Vagina (tissue), 2 donors: ENCODE results near the gene GLP1R. TPM values are rescaled to one million over a fixed set of nuclear protein-coding genes. Genes with fewer than 3 reads are reported as not detected.

Source experiments
- DNase-seq, 2 donors: peaks; one replicate each; pipeline ENCODE4 v3.0.0-alpha.2; 2017; ENCODE audit errors: extremely low spot score in 2 of 2
- H3K27ac ChIP-seq: fragments of 200-600 bp; sonication (generic); one replicate; pipeline ENCODE4 v1.5.1; 2019
- H3K27me3 ChIP-seq: fragments of 200-600 bp; sonication (generic); one replicate; pipeline ENCODE4 v1.5.1; 2019
- H3K36me3 ChIP-seq, 2 donors: fragments of 200-600 bp; sonication (generic); one replicate each; pipeline ENCODE4 v1.5.1; 2017 to 2019
- H3K4me1 ChIP-seq: fragments of 200-600 bp; sonication (generic); one replicate; pipeline ENCODE4 v1.5.1; 2019
- H3K4me3 ChIP-seq, 2 donors: fragments of 200-600 bp; sonication (generic); 1 replicate in 1 of 2; 2 replicates in 1 of 2; pipeline ENCODE4 v1.5.1; 2016 to 2019
- H3K9me3 ChIP-seq: fragments of 200-600 bp; sonication (generic); one replicate; pipeline ENCODE4 v1.5.1; 2019
- POLR2A ChIP-seq, 2 donors: fragments of 450-650 bp; IDR thresholded peaks; one replicate each; pipeline ENCODE4 v1.6.1; 2017; ENCODE audit warnings: antibody characterized with exemption in 2 of 2, mild to moderate bottlenecking in 2 of 2, moderate library complexity in 2 of 2
- POLR2AphosphoS5 ChIP-seq, 2 donors: sonication (generic); formaldehyde crosslinking; IDR thresholded peaks; one replicate each; pipeline ENCODE4 v1.9.0; 2017; ENCODE audit warnings: antibody characterized with exemption in 2 of 2, mild to moderate bottlenecking in 2 of 2, low read depth in 1 of 2; ENCODE audit not compliant: insufficient read depth in 1 of 2
- intact Hi-C: fragments of 100-400 bp; cut with DNase I; formaldehyde crosslinking; loops from one replicate; pipeline ENCODE4 v1.15.1; 2023
- total RNA-seq: library from RNA; depleted of rRNA; stranded (reverse); fragments of >200 nt; gene quantifications from one replicate; pipeline ENCODE4 v1.2.3, GENCODE V29; 2016
- TF ChIP-seq, protein P1 (sequence below), 3 experiments: fragments of 450-650 bp in 2 of 3; fragments of 200-600 bp in 1 of 3; sonication (generic) in 1 of 3; IDR thresholded peaks; one replicate each; pipeline ENCODE4 v1.5.1; 2017 to 2019; ENCODE audit warnings: antibody characterized with exemption in 3 of 3, mild to moderate bottlenecking in 2 of 3, moderate library complexity in 2 of 3

The GLP1R gene
- total RNA-seq, 1 donor from 2014 or later: not detected

DNA sequence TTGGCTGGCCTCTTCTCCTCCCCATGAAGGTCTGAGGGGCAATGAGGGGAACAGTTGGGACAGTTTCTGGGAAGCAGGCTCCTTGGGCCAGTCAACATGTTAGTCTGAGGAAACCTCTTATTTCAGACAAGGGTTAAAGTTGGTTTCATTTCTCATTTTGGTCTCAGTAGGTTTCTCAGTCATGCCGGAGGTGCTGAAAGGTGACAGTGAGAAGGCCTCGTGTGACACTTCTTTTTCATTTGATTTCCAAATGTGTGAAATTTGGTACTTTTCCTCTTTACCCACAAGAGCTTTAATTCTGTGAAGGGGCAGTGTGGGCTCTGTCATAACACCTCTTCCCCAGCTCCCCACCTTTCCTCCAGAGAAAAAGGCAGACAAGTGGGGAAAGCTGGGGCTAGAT is 7.5 kb upstream of the GLP1R start:
- no peaks in the 10 kb centered on the region for H3K4me1 ChIP-seq
- no peak for DNase-seq
- no peaks in the 10 kb centered on the region for H3K9me3 ChIP-seq
- no peak for TF ChIP-seq POLR2A (IDR thresholded peaks at IDR 0.05)
- TF ChIP-seq, protein P1, sequence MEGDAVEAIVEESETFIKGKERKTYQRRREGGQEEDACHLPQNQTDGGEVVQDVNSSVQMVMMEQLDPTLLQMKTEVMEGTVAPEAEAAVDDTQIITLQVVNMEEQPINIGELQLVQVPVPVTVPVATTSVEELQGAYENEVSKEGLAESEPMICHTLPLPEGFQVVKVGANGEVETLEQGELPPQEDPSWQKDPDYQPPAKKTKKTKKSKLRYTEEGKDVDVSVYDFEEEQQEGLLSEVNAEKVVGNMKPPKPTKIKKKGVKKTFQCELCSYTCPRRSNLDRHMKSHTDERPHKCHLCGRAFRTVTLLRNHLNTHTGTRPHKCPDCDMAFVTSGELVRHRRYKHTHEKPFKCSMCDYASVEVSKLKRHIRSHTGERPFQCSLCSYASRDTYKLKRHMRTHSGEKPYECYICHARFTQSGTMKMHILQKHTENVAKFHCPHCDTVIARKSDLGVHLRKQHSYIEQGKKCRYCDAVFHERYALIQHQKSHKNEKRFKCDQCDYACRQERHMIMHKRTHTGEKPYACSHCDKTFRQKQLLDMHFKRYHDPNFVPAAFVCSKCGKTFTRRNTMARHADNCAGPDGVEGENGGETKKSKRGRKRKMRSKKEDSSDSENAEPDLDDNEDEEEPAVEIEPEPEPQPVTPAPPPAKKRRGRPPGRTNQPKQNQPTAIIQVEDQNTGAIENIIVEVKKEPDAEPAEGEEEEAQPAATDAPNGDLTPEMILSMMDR (IDR thresholded peaks at IDR 0.05): no peak
- no peak for TF ChIP-seq POLR2AphosphoS5 (IDR thresholded peaks at IDR 0.05; ENCODE audit: insufficient read depth in 1 of 2, low read depth in 1 of 2)
- H3K27ac ChIP-seq: no peak overlapping the region
- H3K4me3 ChIP-seq: no peak overlapping the region
- H3K27me3 ChIP-seq: no peaks in the 10 kb centered on the region
- intact Hi-C loops: no loop called here
- H3K36me3 ChIP-seq: no peaks in the 10 kb centered on the region

DNA sequence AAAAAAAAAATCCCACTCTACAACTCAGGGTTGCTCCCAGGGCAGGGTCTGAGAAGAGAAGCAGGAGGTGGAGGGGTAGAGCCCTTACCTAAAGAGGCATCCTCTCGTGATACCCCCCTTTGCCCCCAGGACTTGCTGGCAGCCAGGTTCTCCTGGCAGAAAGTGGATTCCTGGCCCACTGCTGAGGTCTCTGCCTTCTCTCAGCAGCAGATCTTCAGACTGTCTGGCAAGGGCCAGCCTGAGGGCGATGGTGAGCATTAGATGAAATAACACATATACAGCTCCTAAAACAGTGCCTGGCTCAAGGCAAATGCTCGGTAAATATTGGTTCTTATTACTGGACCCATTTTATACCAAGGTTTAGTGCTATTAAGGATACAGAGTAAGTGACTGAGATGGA is 4.8 kb upstream of the GLP1R start:
- no peak for TF ChIP-seq POLR2AphosphoS5 (IDR thresholded peaks at IDR 0.05; ENCODE audit: insufficient read depth in 1 of 2, low read depth in 1 of 2)
- TF ChIP-seq, protein P1 (IDR thresholded peaks at IDR 0.05): no peak
- peaks cover 3% of the 10 kb centered on the region for H3K27me3 ChIP-seq
- intact Hi-C loops: no loop called here
- H3K36me3 ChIP-seq: no peaks in the 10 kb centered on the region
- no peak for DNase-seq
- H3K9me3 ChIP-seq: no peaks in the 10 kb centered on the region
- no peak overlapping the region for H3K4me3 ChIP-seq
- H3K4me1 ChIP-seq: peaks cover 6% of the 10 kb centered on the region
- H3K27ac ChIP-seq: no peak overlapping the region

DNA sequence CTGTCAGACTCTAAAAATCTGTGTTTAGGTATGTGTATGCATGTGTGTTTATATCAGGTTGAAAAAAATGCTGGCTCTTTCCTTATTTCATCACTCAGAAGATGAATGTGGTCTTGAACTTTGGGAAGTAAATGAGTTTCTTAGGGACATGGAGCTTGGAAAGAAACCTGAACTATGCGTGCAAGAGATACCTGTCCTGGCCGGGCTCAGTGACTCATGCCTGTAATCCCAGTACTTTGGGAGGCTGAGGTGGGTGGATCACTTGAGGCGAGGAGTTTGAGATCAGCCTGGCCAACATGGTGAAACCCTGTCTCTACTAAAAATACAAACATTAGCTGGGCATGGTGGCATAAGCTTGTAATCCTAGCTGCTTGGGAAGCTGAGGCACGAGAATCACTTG is 4.4 kb upstream of the GLP1R start:
- no peak for DNase-seq
- Histone ChIP-seq H3K27ac (no peak overlapping the region), H3K4me1 (peaks cover 10% of the 10 kb centered on the region), H3K36me3 (no peaks in the 10 kb centered on the region), H3K27me3 (peaks cover 7% of the 10 kb centered on the region), H3K9me3 (no peaks in the 10 kb centered on the region), H3K4me3 (no peak overlapping the region)
- TF ChIP-seq, protein P1 (IDR thresholded peaks at IDR 0.05): no peak
- TF ChIP-seq POLR2AphosphoS5 (IDR thresholded peaks at IDR 0.05; ENCODE audit: insufficient read depth in 1 of 2, low read depth in 1 of 2) (no peak), POLR2A (IDR thresholded peaks at IDR 0.05) (no peak)
- intact Hi-C loops: no loop called here

DNA sequence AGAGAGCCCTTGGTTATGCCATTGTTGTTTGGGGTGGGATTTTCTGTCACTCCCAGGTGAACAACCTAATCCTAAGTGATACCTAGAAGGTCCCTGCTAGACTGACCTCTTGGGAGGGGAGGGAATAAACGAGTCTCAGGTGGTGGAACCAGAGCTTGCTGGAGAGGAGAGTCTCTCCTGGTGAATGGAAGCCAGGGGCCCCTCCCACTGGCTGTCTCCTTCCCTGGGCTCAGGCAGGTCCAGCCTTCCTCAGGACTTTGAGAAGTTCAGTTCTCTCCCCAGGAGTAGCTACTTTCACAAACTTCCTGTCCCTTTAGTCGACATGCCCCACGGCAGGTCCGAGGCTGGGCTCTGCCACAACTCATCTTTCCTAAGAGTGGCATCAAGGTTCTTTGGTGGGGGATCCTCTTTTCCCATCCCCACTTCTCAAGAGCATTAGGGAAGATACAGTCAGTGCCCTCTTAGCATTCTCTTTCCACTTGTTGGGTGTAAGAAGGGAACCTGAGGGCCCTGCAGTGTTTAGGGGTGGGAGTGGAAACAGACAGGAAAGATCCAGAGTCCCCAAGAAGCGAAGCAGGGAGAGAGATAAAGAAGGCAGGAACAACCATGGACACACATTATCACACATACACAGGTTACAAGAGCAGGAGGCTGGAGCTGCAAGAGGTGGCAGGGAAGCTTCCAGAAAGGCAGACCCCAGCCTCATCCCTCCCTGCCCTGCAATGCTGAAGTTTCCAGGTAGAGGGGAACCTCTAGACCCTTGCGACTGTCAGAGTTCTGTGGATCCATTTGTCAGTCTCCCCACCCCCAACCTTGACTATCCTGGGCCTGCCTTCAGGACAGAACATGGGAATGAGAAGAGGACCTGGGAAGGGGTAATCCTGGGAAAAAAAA is 900 bp upstream of the GLP1R start:
- intact Hi-C loops: no loop called here
- Histone ChIP-seq H3K27me3 (peaks cover 7% of the 10 kb centered on the region), H3K9me3 (no peaks in the 10 kb centered on the region)

More for the DNA sequence above, 900 bp upstream of the GLP1R start:
- Histone ChIP-seq H3K4me3 (no peak overlapping the region), H3K36me3 (no peaks in the 10 kb centered on the region), H3K4me1 (peaks cover 10% of the 10 kb centered on the region), H3K27ac (no peak overlapping the region)
- no peak for TF ChIP-seq POLR2AphosphoS5 (IDR thresholded peaks at IDR 0.05; ENCODE audit: insufficient read depth in 1 of 2, low read depth in 1 of 2)
- TF ChIP-seq, protein P1 (IDR thresholded peaks at IDR 0.05): no peak
- no peak for TF ChIP-seq POLR2A (IDR thresholded peaks at IDR 0.05)
- DNase-seq: no peak
